GM18499 (cell line): ENCODE results near the gene SLCO2A1.

Experiments
- ATAC-seq: cut with Tn5 transposase; IDR thresholded peaks from one replicate; pipeline ENCODE4 v1.9.1; 2021; ENCODE audit warnings: moderate number of reproducible peaks; ENCODE audit not compliant: insufficient read depth, unreplicated experiment

Gene SLCO2A1

DNA sequence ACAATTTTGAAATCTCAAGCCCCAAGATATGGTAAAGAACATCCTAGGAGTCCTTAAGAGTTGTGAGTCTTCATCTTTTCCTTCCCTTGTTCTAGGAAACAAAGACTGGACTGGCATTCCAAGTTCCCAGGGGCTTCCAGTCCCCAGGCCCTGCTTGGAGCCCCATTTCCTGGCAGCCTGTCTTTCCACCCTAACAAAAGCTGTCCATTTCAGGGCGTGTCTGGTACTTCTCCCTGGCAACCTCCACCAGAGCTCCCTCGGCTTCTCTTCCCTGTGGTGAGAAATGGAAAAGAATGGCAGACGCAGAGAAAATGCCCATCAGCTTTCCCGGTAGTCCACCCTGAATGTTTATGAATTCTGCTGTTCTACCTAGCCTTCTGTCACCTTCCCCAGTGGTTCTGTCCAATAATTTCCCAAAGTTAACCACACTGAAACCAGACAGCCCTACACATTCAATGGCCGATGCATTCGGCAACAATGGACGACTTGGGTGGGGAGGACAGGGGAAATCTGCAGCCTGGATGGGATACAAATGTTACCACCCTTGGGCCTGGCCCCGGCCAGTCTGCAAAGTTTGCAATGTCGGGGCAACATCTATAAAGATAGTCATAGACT lies 140.9 kb downstream of the SLCO2A1 start:
- no peak for ATAC-seq

DNA sequence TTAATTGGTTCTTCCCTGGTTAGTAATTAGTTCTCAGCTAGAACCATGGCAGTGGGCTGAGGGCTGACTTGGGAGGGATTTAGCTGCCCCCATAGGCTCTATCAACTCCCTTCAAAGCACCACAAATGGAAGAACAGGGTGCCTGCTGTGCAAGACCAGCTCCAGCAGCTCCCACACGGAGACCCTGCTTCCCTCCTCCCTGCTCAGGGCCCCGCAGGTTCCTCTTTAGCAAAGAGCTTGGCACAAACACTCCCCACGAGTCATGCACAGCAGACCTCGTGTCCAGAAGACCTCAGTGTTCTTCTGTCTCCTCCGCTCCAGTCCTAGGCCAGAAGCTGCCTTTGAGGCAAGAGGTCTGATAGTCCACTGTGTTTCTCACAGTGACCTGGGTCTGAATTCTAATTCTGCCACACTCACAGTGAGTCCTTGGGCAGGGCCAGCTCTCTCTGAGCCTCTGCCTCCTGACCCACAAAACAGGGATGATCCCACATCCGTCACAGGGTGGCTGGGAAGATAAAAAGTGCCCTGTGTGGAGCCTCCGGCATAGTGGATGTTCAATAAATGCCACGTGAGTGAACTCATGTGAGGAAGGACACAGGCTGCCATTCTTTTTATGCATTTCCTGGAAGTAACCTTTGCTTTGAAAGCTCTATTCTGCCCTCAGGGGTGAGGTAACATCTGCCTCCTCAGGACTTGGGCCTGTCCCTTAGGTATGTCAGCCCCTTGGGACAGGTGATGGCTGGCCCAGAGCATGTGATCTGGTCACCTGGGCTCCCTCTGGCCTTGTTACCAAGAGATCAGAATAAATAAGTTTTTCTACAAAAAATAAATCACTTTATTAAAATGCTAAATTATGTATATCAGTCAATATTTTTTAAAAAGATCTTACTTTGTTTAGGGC lies 141.7 kb downstream of the SLCO2A1 start:
- no peak for ATAC-seq

DNA sequence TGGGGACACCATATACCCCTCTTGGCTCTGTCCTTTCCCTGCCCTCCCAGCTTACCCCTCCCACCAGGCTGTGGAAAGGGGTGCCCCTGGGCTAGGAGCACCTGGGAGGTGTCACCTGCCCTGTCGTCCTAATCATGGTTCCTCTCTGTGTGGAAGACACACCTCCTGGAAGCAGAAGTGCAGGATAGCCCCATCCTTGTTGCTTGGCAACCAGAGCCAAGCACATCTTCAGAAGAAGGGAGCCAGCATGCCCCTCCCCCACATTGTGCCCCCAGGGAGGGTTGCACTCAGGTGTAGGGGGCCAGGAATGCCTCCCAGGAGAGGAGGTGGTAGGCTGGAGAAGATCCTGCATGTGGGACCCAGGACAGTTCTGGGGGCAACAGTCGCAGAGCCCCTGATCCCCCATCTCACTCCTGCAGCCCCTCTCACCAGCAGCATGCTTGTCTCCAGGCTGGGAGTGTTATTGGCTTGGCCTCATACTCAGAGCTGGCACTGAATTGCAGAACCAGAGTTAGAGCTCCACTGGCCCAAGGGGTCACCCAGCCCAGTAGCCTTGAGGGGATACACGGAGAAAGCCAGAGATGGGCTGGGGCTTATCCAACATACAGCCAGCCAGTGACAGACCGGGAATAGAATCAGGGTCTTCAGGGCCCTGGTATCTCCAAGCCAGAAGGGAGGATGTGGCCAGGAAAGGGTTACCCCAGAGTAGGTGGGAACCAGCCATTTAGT lies 142.5 kb downstream of the SLCO2A1 start:
- ATAC-seq = no peak

DNA sequence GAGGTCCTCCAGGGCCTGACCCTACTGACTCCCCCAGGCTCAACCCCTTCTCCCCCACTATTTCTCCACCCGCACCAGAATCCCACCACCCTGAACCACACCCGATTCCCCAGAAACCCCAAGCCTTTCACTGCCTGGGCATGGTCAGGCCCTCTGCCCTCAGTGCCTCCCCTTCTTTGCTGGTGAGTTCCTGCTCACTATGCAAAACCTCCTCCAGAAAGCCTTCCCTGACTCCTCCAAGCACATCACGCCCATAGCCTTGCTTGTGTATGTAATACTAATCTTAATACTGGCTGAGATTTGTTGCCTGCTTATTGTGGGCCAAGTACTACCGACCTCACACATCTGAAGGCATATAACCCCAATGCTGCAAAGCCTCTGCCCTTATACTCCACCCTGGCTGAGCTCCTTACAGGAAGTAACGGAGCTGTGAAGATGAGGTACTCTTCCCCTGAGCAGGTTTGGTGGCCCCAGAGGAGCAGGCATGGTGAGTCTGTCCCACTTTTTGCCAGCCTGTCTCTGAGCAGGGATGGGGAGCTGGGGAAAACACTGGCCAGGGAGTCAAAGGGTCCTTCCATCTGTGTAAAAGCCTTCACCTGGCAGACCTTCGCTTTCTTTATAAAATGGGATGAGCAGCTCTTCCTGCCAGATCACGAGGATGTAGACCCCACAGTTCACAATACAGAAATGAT lies 143.5 kb downstream of the SLCO2A1 start:
- ATAC-seq = no peak

DNA sequence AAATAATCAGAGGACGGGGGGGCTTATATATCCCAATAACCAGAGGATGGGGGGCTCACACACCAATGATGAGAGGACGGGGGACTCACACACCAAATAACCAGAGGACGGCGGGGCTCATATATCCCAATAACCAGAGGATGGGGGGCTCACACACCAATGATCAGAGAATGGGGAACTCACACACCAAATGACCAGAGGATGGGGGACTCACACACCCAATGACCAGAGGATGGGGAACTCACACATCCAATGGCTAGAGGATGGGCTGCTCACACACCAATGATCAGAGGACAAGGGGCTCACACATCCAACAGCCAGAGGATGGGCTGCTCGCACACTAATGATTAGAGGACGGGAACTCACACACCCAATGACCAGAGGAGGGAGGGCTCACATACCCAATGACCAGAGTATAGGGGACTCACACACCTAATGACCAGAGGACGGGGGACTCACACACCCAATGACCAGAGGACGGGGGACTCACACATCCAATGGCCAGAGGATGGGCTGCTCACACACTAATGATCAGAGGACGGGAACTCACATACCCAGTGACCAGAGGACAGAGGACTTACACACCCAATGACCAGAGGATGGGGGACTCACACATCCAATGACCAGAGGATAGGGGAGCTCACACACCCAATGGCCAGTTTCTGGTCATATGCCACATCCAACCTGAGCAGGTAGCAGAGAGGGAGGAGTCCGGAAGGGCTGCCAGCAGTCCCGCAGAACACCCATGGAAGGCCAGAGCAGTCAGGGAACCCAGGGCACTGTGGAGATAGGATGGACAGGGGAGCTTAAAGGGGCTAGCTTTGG lies 144.6 kb downstream of the SLCO2A1 start:
- ATAC-seq = no peak

DNA sequence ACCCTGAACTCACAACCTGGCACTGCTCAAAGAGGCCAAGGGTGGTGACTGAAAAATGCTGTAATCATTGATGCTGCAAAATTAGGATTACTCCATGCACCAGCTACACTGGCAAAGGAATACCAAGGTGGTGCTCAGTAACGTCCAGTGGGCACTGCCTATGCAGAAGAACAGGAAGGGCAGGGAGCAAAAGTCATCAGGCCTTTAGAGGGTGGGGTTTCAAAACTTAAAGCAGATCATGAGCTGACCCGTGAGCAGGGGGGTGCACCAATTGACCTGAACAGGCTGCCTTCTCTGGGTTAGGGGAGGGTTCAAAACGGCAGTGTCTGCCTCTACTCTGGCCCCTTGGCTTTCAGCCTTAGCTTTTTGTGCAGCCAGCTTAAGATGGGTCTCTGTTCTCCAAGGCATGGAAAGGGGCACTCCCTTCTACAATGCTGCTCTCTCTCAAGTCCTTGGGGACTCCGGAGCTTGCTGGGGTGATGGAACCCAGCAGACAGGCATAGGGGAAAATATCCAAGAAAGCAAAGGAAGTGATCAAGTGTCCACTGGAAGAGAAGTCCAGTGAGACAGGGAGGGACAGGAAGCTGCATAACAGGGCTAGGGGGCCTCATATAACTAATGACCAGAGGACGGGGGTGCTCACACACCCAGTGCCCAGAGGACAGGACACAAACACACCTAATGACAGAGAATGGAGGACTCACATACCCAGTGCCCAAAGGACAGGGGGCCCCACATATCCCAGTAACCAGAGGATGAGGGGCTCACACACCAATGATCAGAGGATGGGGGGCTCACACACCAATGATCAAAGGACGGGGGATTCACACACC lies 145.5 kb downstream of the SLCO2A1 start:
- ATAC-seq = no peak

DNA sequence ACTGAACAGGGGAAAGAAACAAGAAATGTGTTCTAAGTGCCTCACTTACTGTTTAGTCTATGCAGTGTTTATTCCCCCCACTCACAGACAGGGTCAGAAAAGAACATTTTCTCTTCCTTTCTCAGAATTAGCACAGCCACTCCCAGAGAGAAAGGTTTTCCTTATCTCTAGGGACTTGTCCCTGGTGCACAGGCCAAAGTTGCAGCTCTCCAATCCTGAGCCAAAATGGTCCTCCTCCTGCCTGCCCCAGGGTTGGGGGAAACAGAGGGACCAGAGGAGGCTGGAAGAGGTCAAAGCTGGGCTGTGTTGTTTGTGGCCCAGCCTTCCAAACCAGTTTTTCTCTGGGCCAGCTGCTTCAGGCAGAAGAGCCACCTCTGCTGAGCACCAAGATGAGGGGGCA lies 146.1 kb downstream of the SLCO2A1 start:
- ATAC-seq = no peak

DNA sequence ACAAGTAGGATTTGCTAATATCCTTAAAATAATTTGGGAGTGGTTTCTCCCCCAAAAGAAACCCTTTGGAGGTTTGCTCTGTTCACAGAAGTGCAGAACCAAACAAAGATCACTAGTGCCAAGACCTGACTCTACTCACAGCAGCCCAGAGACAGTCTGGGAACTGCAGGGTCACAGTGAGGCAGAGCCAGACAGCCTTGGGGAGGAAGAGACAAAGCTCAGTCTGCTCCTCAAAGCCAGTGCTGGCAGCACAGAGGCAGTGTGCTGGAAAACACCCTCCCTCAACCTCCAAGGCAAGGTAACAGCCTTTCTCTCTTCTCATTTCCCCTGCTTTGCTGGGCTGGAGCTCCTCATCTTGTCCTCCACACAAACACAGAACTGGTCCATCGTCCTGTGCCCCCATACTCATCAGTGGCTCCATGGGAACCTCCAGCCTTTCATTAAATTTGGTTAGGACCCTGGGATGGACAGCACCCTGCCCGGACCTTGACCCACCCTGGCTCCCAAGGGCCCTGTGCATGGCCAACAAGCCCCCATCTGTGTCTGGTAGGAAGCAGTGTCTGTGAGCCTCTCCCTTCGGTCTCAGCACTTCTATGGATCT lies 146.6 kb downstream of the SLCO2A1 start:
- no peak for ATAC-seq

DNA sequence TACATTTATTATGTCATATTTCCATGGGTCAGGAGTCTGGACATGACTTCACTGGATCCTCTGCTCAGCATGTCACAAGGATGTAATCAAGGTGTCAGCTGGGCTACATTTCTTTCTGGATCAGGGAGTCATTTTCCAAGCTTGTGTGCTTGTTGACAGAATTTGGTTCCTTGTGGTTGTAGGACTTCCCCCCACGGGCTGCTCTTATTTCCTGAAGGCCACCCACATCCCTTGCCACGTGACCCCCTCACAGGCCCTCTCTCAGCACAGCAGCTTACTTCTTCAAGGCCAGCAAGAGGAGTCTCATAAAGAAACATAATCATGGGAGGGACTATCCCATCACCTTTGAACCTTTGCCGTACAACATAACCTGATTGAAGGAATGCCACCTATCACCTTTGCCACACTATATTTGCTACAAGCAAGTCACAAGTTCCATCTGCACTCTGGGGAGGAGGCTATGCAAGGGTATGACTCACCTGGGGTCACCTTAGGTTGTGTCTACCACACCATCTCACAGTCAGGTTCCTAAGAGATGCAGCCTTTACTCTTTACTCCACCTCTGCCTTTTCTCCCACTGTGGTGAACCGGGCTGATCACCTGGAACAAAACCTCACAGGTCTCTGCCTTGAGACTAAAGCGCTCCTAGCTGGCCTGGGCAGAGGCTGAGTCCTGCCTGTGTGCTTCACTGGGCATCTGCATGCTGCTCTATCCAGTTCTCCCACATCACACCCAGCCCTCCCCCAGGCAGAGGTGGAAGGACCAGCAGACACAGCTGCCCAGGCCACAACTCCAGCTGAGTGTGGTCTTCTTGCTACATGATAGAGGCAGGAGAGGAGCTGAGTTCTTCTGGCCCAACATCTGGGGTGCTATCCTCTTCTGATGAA lies 147.5 kb downstream of the SLCO2A1 start:
- no peak for ATAC-seq

DNA sequence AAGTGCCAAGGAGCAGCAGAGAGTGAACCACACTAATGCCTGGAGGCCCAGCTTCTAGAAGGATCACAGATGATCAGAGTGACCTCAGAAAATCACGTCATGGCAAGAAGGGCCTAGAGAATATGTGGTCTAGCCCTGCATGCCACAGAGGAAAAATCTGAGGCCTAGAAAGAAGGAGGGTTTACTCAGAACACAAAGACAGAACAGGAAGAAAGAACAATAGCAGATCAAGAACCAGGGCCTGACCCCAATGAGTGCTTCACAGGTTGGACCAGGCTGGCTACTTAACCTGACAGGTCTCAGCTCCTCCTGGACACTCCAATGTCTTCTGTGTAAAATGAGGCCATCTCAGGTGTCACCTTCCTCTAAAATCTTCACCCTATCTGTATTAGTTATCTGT lies 148.2 kb downstream of the SLCO2A1 start:
- no peak for ATAC-seq

DNA sequence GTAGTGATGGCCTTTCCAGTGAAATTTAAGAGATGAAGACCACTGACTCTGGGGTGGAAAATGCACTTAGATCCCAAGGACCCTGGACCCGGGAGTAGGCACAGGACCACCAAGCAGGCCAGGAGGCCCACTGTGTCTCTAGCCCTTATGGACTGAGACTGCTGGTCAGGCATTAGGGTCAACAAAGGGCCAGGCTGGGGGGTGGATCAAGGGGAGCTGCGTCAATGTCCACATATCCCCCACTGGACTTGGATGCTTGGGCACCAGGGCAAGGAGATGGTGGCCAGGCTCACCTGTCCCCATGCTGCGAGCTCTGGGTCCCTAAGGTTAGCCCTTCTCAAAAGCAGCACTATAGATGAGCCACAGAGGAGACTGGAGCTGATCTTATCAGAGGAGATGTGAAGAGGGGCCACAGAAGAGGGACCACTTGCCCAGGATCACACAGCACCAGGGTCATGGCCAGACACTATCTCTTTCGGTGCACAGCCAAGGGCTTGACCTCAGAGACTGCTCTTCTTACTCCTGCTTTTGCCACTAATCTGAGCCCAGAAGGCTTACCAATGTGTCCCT lies 148.8 kb downstream of the SLCO2A1 start:
- no peak for ATAC-seq

DNA sequence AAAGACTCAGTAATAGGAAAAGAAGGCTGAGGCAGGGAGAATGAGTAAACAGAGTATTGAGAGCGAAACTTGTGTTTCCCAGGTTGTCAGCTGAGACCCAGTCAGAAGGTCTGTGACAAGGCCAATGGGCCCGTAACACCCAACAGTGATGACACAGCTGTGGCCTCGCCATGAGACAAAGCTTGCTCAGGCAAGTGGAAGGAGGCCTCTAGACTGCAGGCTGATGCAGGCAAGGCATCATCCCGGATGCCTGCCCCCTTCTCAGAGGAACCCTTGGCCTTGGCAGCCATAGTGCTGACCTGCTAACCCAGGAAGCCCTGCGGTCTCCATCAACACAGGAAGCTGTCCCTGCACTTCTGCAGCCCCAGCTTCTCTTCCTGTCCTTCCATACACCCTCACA lies 149.4 kb downstream of the SLCO2A1 start:
- ATAC-seq = no peak

DNA sequence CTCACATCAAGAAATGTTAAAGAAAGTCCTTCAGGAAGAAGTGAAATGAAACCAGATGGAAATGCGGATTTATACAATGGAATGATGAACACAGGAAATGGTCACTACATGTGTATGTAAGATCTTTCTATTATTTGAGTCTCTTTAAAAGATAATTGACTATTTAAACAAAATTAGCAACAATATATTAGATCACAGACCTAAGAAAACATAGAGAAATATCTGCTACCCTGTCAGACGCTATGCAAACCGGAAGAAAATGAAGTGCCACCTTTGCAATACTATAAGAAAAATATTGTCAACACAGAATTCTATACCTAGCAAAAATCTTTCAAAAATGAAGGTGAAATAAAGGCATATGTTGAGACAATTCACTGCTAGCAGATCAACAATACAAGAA lies 151.2 kb downstream of the SLCO2A1 start:
- no peak for ATAC-seq
